Stimulated activated CD4-positive, alpha-beta T cell treated with anti-CD3 and anti-CD28 coated beads, Interleukin-2, amount 100 ng/mL, for 48 hours (primary cell): ENCODE measurements around the gene EP400.

Experiments used
- DNase-seq, 2 donors: peaks; one replicate each; pipeline ENCODE4 v3.0.0-alpha.2; 2020

Gene EP400

GRCh38 chr12:131913666-131914065, 36.1 kb upstream of the EP400 start:
- DNase-seq = no peak

- DNase-seq = no peak
Observed at GRCh38 chr12:131914179-131914702, 35.5 kb upstream of the EP400 start.

- no peak for DNase-seq
Observed at GRCh38 chr12:131915000-131915689, 34.6 kb upstream of the EP400 start.

DNA sequence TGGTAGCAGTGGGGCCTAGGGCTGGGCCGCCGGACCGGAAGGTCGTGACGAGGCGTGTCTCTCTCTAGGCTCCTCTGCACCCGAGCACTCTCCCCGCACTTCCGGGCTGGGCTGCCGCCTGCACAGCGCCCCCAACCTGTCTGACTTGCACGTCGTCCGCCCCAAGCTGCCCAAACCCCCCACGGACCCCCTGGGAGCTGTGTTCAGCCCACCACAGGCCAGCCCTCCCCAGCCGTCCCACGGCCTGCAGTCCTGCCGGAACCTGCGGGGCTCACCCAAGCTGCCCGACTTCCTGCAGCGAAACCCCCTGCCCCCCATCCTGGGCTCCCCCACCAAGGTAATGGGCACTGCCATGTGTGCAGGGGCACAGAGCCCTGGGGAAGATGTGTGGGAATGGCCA, 33.9 kb upstream of the EP400 start:
- DNase-seq = no peak

DNA sequence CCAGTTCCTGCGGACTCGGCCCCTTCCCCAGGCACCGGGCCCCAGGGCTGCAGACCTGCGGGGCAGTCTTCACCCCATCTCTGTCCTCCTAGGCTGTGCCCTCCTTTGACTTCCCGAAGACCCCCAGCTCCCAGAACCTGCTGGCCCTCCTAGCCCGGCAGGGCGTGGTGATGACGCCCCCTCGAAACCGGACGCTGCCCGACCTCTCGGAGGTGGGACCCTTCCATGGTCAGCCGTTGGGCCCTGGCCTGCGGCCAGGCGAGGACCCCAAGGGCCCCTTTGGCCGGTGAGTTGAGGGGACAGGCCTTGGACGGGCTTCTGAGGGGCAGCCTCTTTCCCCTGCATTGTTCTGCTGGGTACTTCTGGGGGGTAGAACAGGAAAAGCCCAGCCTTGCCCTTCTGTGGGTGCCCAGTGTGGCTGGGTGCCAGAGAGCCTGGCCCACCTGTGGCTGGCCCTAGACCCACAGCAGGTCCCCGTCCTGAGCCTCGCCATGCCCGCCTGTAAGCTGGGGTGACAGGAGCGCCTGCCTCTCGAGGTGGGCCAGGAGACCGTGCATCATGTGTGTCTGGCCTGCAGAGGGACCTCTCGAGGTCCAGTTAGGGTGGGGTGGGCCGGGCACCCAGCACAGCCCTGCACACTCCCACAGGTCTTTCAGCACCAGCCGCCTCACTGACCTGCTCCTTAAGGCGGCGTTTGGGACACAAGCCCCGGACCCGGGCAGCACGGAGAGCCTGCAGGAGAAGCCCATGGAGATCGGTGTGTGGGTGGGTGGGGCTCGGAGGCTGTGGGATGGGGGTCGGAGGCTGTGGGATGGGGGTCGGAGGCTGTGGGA, 33.2 kb upstream of the EP400 start:
- no peak for DNase-seq

DNA sequence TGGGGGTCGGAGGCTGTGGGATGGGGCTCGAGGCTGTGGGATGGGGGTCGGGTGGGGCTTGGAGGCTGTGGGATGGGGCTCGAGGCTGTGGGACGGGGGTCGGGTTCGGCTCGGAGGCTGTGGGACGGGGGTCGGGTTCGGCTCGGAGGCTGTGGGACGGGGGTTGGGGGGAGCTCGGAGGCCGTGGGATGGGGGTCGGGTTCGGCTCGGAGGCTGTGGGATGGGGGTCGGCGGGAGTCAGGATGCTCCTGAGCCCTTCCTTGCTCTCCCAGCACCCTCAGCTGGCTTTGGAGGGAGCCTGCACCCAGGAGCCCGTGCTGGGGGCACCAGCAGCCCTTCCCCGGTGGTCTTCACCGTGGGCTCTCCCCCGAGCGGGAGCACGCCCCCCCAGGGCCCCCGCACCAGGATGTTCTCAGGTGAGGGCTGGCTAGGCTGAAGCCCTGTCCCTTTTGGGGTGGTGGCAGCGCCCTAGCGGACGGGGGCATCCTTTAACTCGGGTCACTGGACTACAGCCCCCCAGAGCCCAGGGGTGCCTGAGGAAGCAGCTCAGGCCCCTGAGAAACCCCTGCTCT, 32.5 kb upstream of the EP400 start:
- no peak for DNase-seq

DNA sequence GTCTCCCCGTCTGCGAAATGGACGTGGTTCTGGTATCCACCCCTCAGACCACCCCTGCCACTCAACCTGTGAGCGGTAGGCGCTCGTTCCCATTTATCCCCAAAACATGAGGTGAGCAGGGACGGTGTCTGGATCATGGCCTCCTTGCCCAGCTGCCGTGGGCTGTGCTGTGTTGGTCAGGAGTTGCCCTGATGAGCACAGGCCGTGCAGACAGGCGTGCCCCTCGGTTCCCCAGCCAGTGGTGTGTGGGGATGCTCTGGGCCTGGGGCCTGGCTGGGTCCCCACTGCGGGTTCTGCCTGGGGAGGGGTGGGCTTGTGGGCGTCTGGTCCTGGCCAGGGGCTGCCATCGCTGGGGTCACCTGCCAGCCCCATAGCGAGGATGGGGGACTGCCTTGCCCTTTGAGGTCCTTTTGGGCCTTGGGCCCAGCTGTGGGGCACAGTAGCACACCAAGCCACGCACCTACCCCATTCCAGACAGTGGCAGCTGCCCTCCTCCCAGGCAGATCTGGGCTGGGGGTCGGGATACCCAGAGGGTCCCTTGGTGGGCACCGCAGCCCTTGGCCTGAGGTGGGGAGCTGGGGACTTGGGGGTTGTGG, 31.9 kb upstream of the EP400 start:
- DNase-seq = no peak

DNA sequence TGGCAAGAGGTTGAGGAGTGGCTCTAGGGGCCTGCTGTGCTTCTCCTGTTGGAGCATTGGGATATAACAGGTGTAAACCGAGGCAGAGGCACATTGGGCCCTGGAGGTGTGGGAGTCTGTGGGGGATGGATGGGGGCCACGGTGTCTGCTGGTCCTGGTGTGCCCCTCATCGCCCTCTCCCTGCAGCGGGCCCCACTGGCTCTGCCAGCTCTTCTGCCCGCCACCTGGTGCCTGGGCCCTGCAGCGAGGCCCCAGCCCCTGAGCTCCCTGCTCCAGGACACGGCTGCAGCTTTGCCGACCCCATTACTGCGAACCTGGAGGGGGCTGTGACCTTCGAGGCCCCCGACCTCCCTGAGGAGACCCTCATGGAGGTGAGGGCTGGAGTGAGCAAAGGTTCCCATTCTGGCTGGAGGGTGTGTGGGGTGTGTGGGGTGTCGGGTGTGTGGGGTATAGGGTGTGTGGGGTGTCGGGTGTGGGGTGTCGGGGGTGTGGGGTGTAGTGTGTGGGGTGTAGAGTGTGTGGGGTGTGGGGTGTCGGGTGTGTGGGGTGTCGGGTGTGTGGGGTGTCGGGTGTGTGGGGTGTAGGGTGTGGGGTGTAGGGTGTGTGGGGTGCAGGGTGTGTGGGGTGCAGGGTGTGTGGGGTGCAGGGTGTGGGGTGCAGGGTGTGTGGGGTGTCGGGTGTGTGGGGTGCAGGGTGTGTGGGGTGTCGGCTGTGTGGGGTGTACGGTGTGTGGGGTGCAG, 31.3 kb upstream of the EP400 start:
- DNase-seq = no peak

- no peak for DNase-seq
Observed at GRCh38 chr12:131919051-131919347, 30.7 kb upstream of the EP400 start.

DNA sequence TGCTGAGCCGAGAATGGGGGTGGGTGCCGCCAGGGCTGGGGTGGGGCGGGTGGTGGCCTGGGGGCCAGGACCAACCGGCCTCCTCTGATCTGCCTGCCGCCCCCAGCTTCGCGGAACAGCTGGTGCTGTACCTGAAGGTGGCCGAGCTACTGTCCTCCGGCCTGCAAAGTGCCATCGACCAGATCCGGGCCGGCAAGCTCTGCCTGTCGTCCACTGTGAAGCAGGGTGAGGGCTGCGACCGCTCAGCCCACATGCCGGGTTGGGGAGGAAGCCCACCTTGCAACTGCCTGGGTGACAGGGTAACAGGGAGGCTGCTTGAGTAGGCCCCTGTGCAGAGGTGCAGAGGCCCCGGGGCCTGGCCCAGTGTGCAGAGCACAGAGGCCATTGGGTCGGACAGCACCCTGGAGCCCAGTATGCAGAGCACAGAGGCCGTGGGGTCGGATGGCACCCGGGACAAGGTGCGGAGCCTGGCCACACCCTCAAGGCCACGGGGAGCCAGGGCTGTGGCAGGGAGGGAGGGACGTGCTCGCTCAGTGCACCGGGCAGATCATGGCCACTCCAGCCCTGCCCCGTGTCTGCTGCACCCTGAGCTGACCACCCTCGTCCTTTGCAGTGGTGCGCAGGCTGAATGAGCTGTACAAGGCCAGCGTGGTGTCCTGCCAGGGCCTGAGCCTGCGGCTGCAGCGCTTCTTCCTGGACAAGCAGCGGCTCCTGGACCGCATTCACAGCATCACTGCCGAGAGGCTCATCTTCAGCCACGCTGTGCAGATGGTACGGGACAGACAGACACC, 30.2 kb upstream of the EP400 start:
- no peak for DNase-seq

DNA sequence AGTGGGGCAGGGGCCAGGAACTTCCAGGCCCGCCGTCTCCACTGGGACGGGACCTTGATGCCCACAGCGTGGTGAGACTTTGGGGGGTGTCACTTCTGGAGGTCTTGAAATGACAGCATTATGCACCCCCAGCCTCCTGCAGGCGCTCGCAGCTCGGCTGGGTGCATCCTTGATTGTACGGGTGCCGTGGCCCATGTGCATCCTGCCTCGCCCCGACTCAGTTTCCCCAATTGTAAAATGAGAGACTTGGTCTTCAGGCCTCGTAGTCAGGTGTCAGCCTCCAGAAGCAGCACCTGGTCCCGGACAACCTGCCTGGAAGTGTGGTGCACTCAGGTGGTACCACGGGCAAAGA, 29.6 kb upstream of the EP400 start:
- DNase-seq = no peak

DNA sequence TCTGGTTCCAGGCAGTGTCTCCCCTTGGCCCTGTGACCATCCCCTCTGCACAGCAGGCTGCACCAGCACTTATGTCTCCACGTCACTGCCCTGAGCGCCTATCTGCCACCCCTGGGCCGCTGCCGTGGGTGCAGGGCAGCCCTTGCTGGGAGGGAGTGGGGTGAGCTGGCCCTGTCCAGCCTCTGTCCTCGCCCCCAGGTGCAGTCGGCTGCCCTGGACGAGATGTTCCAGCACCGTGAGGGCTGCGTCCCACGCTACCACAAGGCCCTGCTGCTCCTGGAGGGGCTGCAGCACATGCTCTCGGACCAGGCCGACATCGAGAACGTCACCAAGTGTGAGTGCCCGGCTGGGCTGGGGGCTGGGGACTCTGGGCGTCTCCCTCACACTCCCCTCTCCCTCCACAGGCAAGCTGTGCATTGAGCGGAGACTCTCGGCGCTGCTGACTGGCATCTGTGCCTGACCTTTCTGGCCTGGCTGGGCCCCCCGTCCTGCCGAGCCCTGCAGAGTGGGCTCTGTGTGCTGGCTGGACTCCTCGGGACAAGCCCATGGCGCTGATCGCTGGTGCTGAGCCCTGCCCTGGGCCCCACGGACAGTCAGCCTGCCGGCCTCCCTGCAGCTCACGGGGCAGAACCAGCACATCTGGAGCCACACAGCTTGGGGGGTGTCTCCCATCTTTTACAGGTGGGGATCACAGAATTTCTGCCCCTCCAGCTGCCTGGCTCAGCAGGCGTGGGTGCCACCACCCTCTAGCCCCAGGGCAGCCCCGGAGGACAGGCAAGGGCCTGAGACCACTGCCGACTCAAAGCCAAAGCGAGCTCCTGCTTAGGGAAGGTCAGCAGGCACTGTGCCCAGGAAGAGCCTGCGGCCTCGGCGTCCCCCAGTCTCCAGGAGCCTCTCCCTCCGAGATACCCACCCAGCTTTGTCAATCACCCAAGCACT, 28.6 kb upstream of the EP400 start:
- DNase-seq = no peak

DNA sequence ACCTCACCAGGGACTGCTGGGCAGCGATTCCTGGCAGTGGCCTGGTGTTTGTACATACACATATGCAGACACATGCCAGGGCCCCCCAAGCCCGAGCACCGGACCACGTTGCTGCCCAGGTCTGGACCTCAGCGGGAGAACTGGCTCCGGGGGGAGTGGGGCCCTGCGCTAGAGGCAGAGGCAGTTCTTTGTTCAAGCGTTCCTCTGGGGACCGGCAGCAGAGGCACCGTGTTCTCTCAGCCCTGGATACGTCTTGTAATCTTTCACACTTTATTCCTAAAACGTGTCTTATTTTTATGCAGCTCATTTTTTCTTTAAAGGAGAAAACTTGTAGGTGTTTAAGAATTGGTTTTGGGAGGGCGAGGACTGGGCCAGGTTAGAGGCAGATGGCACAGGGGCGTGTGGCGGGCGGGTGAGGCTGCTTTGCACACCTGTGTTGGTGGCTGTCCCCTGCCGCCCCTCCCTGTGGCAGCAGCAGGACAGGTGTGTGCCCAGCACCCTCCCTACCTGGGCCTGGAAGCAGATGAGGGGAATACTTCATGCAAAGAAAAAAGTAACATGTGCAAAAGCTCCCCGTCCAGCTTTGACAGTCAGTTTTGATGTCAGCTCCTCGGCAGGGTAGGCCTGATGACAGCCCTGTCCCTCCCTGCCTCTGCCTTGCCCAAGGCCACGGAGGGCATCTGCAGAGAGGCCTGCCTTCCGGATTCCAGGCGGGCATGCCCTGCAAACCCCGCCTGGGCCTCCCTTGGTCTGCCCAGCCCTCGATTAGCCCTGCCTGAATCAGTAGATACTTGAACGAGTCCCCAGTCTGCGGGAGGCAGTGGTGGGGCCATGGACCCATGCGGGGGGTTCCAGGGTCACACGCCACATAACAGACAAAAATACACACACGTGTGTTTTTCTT, 27.6 kb upstream of the EP400 start:
- DNase-seq = no peak

GRCh38 chr12:131922772-131923171, 27.0 kb upstream of the EP400 start:
- no peak for DNase-seq

DNA sequence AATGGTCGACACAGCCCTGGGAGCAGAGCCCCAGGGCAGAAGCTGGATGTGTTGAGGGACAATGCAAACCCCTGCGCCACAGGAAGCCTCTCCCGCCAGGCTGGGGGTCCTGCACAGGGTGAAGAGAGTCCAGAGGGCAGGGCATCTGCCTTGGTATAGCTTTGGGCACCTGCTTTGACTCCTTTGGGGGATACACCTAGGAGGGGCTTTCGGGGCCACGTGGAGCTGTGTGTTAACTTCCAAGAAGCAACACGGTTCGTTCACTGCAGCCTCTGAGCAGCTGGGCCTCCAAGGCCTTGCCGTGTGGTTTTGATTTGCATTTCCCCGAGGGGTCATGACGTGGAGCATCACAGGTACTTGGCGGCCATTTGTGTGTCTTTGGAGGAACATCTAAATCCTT, 26.5 kb upstream of the EP400 start:
- DNase-seq = no peak

- DNase-seq = no peak
Observed at GRCh38 chr12:131927110-131928079, 22.3 kb upstream of the EP400 start.

GRCh38 chr12:131928080-131928710, 21.5 kb upstream of the EP400 start:
- no peak for DNase-seq
